Osteoblast (primary cell): ENCODE measurements around the gene RGN. TPM values are rescaled to one million over a fixed set of nuclear protein-coding genes. Genes with fewer than 3 reads are reported as not detected.

Experiments
- DNase-seq: peaks from one replicate; pipeline ENCODE4 v3.0.0; 2011; ENCODE audit warnings: low spot score, mixed read lengths; ENCODE audit not compliant: insufficient read length; ENCODE audit errors: missing footprints
- H2AFZ ChIP-seq: 2 replicates; pipeline ENCODE4 v1.6.0; 2011; ENCODE audit warnings: mild to moderate bottlenecking, low read length
- H3K27ac ChIP-seq: 2 replicates; pipeline ENCODE4 v1.5.1; 2011; ENCODE audit warnings: mild to moderate bottlenecking, low read depth, low read length, moderate library complexity
- H3K27me3 ChIP-seq: 2 replicates; pipeline ENCODE4 v1.6.0; 2012; ENCODE audit warnings: mild to moderate bottlenecking, control low read depth, inconsistent platforms, low read length, moderate library complexity; ENCODE audit not compliant: insufficient read depth
- H3K36me3 ChIP-seq: 2 replicates; pipeline ENCODE4 v1.5.1; 2011; ENCODE audit warnings: mild to moderate bottlenecking, low read length, control low read depth, moderate library complexity; ENCODE audit not compliant: insufficient read depth
- H3K4me1 ChIP-seq: 2 replicates; pipeline ENCODE4 v1.5.1; 2011; ENCODE audit warnings: mild to moderate bottlenecking, low read length, control low read depth, moderate library complexity; ENCODE audit not compliant: insufficient read depth
- H3K4me2 ChIP-seq: 2 replicates; pipeline ENCODE4 v1.6.0; 2011; ENCODE audit warnings: mild to moderate bottlenecking, low read length; ENCODE audit not compliant: insufficient read depth
- H3K4me3 ChIP-seq: fragments of 200-600 bp; sonication (generic); 3 replicates; pipeline ENCODE4 v1.5.1; 2012; ENCODE audit warnings: mild to moderate bottlenecking, low read length, inconsistent platforms; ENCODE audit not compliant: insufficient read depth
- H3K79me2 ChIP-seq: 2 replicates; pipeline ENCODE4 v1.6.0; 2012; ENCODE audit warnings: mild to moderate bottlenecking, low read length, control low read depth, inconsistent platforms; ENCODE audit not compliant: insufficient read depth
- H3K9me3 ChIP-seq: 2 replicates; pipeline ENCODE4 v1.5.1; 2011; ENCODE audit warnings: low read depth, low read length, control low read depth
- H4K20me1 ChIP-seq: 2 replicates; pipeline ENCODE4 v1.6.0; 2012; ENCODE audit warnings: mild to moderate bottlenecking, low read length, control low read depth; ENCODE audit not compliant: insufficient read depth
- CTCF ChIP-seq: IDR thresholded peaks from 2 replicates; pipeline ENCODE4 v1.5.1; 2011; ENCODE audit warnings: mild to moderate bottlenecking, low read depth, low read length, moderate library complexity; ENCODE audit errors: extremely low read depth
- total RNA-seq: library from RNA; depleted of rRNA; stranded (reverse); fragments of >200 nt; gene quantifications from 2 replicates; pipeline ENCODE4 v1.2.3, GENCODE V29; 2012

The RGN gene
- 2.5 and 4.4 TPM in 2 replicates for total RNA-seq

- H2AFZ ChIP-seq: peak within 1 kb of the TSS; percentile 62
- peak within 1 kb of the TSS; percentile 63 for H3K4me2 ChIP-seq
- no peak within 1 kb of the TSS for H3K27ac ChIP-seq
- no peaks in the 10 kb centered on the region for H3K36me3 ChIP-seq
- no peaks in the 10 kb centered on the region for H3K9me3 ChIP-seq
- H3K79me2 ChIP-seq: no peaks in the 10 kb centered on the region
- no peak for TF ChIP-seq CTCF
- peak within 1 kb of the TSS; percentile 61 for H3K4me3 ChIP-seq
- no peaks in the 10 kb centered on the region for H3K4me1 ChIP-seq
- DNase-seq: peak; percentile 68
- H4K20me1 ChIP-seq: no peaks in the 10 kb centered on the region
- peaks cover 5% of the 10 kb centered on the region for H3K27me3 ChIP-seq
Observed at GRCh38 chrX:47078129-47079043, at the start of gene RGN. RGN (plus strand) TSS chrX:47078443; CDS start chrX:47081145, 2,702 bp downstream.

- Histone ChIP-seq H2AFZ (no peak overlapping the region), H3K27me3 (peaks cover 24% of the 10 kb centered on the region), H3K36me3 (no peaks in the 10 kb centered on the region), H3K79me2 (no peaks in the 10 kb centered on the region), H3K4me3 (no peak overlapping the region), H4K20me1 (no peaks in the 10 kb centered on the region), H3K4me2 (no peak overlapping the region), H3K9me3 (no peaks in the 10 kb centered on the region), H3K27ac (no peak overlapping the region), H3K4me1 (no peaks in the 10 kb centered on the region)
- DNase-seq: peak; percentile 32
- peak; percentile 68 for TF ChIP-seq CTCF
Observed at GRCh38 chrX:47030339-47030738, 47.9 kb upstream of the RGN start.

GRCh38 chrX:47047989-47048388 lies 30.3 kb upstream of the RGN start:
- Histone ChIP-seq H3K27me3 (no peaks in the 10 kb centered on the region), H3K4me3 (no peak overlapping the region), H3K4me1 (no peaks in the 10 kb centered on the region), H4K20me1 (no peaks in the 10 kb centered on the region), H3K36me3 (no peaks in the 10 kb centered on the region), H3K27ac (no peak overlapping the region), H3K9me3 (no peaks in the 10 kb centered on the region), H3K79me2 (no peaks in the 10 kb centered on the region), H2AFZ (no peak overlapping the region), H3K4me2 (no peak overlapping the region)
- no peak for DNase-seq
- TF ChIP-seq CTCF: no peak

GRCh38 chrX:47059142-47059874 lies 18.9 kb upstream of the RGN start:
- H3K27me3 ChIP-seq: peaks cover 29% of the 10 kb centered on the region
- H3K9me3 ChIP-seq: no peaks in the 10 kb centered on the region
- no peak overlapping the region for H3K4me3 ChIP-seq
- H3K79me2 ChIP-seq: no peaks in the 10 kb centered on the region
- no peak for DNase-seq
- no peaks in the 10 kb centered on the region for H3K4me1 ChIP-seq
- no peaks in the 10 kb centered on the region for H3K36me3 ChIP-seq
- no peak for TF ChIP-seq CTCF
- no peak overlapping the region for H3K4me2 ChIP-seq
- no peak overlapping the region for H3K27ac ChIP-seq
- no peak overlapping the region for H2AFZ ChIP-seq
- no peaks in the 10 kb centered on the region for H4K20me1 ChIP-seq
